Activated CD8-positive, alpha-beta memory T cell treated with anti-CD3 and anti-CD28 coated beads, Interleukin-2, amount 50 U/mL, for 1 hour (primary cell): ENCODE measurements around the gene FAM13C.
"Not testable (repeated sequence)": the region's sequence is repeated elsewhere in the genome, so short reads cannot be mapped to it uniquely, and the experiment has no call there.

Source experiments
- DNase-seq: peaks from one replicate; pipeline ENCODE4 v3.0.0-alpha.2; 2020; ENCODE audit errors: extremely low read depth

Gene FAM13C

GRCh38 chr10:59234816-59235429 is 127.4 kb downstream of the FAM13C start:
- no peak for DNase-seq

GRCh38 chr10:59234194-59234593 is 128.2 kb downstream of the FAM13C start:
- DNase-seq, result no peak

- DNase-seq, result no peak
Observed at GRCh38 chr10:59229441-59229840, 132.9 kb downstream of the FAM13C start.

GRCh38 chr10:59227136-59227673 is 135.1 kb downstream of the FAM13C start:
- no peak for DNase-seq

GRCh38 chr10:59225211-59225610 is 137.1 kb downstream of the FAM13C start:
- DNase-seq, result no peak

GRCh38 chr10:59223597-59223996 is 138.8 kb downstream of the FAM13C start:
- DNase-seq, result not testable (repeated sequence)

GRCh38 chr10:59222788-59223187 is 139.6 kb downstream of the FAM13C start:
- no peak for DNase-seq

- no peak for DNase-seq
Observed at GRCh38 chr10:59216178-59216869, 146.0 kb downstream of the FAM13C start.

- DNase-seq, result no peak
Observed at GRCh38 chr10:59214160-59214559, 148.2 kb downstream of the FAM13C start.

GRCh38 chr10:59212301-59212798 is 150.0 kb downstream of the FAM13C start:
- no peak for DNase-seq

- DNase-seq, result no peak
Observed at GRCh38 chr10:59206204-59206720, 156.1 kb downstream of the FAM13C start.
